ENCODE results near the gene FKRP. TPM values are rescaled to one million over a fixed set of nuclear protein-coding genes. Genes with fewer than 3 reads are reported as not detected.
A peak's percentile ranks its signal among the peaks of the same experiment; 100 is the strongest.

The FKRP gene
- total and polyA plus RNA-seq, 2 of the 13 experiments (the other 11 are each of a cell fraction or from before 2014, with no cell fraction given) = 7.3 to 9.8 TPM

DNA sequence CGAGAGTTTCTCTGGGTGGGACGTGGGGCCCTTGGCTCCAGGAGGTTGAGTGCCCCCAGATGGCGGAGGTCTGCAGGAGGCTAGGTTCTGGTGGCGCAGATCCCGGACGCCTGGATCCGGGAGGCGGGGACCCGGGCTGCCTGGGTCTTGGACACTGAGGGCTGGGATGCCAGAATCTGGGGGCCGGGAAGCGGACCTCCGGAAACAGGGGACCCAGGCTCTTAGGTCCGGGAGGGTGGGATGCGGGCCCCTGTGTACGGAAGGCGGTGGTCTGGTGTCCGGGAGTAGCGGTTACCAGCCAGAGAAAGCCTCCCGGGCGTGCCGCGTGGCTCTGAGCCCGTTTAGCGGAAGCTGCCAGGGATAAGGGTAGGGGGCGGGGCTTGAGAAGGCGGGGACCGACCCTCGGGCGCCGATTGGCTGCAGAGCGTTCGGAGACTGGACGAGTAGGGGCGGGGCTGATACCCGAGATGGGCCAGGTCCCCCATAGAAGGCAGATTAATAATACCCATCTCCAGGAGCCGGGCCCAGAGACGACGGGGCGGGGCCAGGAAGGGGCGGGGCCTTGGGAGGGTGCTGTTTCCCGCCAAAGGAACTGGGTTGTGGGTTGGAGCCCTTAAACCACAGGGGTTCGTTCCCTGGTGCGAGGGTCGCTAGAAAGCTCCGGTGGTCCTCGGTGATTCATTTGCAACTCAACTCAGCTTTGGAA lies 42.6 kb downstream of the FKRP start, which contains the start of gene SLC1A5 (continued):
- TF ChIP-seq FOXP1 (IDR thresholded peaks at IDR 0.05) = no peak
- TF ChIP-seq FOXP1 (CRISPR knock-in tag; IDR thresholded peaks at IDR 0.05) = no peak
- 0 out of 2 replicates have a peak, but pooled peaks have one; percentile 42 for TF ChIP-seq ZNF563 (CRISPR knock-in tag; IDR thresholded peaks at IDR 0.05)
- no peak for TF ChIP-seq MAFG (CRISPR knock-in tag; IDR thresholded peaks at IDR 0.05)
- TF ChIP-seq ARID2 (CRISPR knock-in tag; IDR thresholded peaks at IDR 0.05; ENCODE audit: borderline replicate concordance) = no peak; the same call in 1 of the 2 replicates
- TF ChIP-seq TRIM24 (CRISPR knock-in tag; IDR thresholded peaks at IDR 0.05) = no peak
- TF ChIP-seq ARHGAP35 (CRISPR knock-in tag; IDR thresholded peaks at IDR 0.05; ENCODE audit: borderline replicate concordance) = peak; percentile 80; the same call in 1 of the 2 replicates
- TF ChIP-seq ZNF205 (CRISPR knock-in tag; IDR thresholded peaks at IDR 0.05) = peak; percentile 54; the same call in 1 of the 2 replicates
- TF ChIP-seq ZNF317 (CRISPR knock-in tag; IDR thresholded peaks at IDR 0.05) = peak; percentile 48; the same call in 1 of the 2 replicates
- TF ChIP-seq PITX1 (CRISPR knock-in tag; IDR thresholded peaks at IDR 0.05) = peak; percentile 38; the same call in 1 of the 2 replicates
- 0 out of 2 replicates have a peak, but pooled peaks have one; percentile 18 for TF ChIP-seq RXRA (CRISPR knock-in tag; IDR thresholded peaks at IDR 0.05)
- TF ChIP-seq, protein P1, sequence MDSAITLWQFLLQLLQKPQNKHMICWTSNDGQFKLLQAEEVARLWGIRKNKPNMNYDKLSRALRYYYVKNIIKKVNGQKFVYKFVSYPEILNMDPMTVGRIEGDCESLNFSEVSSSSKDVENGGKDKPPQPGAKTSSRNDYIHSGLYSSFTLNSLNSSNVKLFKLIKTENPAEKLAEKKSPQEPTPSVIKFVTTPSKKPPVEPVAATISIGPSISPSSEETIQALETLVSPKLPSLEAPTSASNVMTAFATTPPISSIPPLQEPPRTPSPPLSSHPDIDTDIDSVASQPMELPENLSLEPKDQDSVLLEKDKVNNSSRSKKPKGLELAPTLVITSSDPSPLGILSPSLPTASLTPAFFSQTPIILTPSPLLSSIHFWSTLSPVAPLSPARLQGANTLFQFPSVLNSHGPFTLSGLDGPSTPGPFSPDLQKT (CRISPR knock-in tag; IDR thresholded peaks at IDR 0.05; ENCODE audit: borderline replicate concordance) = no peak
- no peak for TF ChIP-seq FOSL1 (CRISPR knock-in tag; IDR thresholded peaks at IDR 0.05; ENCODE audit: borderline replicate concordance)
- TF ChIP-seq, protein P2, sequence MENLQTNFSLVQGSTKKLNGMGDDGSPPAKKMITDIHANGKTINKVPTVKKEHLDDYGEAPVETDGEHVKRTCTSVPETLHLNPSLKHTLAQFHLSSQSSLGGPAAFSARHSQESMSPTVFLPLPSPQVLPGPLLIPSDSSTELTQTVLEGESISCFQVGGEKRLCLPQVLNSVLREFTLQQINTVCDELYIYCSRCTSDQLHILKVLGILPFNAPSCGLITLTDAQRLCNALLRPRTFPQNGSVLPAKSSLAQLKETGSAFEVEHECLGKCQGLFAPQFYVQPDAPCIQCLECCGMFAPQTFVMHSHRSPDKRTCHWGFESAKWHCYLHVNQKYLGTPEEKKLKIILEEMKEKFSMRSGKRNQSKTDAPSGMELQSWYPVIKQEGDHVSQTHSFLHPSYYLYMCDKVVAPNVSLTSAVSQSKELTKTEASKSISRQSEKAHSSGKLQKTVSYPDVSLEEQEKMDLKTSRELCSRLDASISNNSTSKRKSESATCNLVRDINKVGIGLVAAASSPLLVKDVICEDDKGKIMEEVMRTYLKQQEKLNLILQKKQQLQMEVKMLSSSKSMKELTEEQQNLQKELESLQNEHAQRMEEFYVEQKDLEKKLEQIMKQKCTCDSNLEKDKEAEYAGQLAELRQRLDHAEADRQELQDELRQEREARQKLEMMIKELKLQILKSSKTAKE (CRISPR knock-in tag; IDR thresholded peaks at IDR 0.05; ENCODE audit: borderline replicate concordance) = no peak
- TF ChIP-seq, protein P3, sequence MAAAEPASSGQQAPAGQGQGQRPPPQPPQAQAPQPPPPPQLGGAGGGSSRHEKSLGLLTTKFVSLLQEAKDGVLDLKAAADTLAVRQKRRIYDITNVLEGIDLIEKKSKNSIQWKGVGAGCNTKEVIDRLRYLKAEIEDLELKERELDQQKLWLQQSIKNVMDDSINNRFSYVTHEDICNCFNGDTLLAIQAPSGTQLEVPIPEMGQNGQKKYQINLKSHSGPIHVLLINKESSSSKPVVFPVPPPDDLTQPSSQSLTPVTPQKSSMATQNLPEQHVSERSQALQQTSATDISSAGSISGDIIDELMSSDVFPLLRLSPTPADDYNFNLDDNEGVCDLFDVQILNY (CRISPR knock-in tag; conservative IDR thresholded peaks at IDR 0.05) = no peak
- no peak for TF ChIP-seq ZNF484 (CRISPR knock-in tag; IDR thresholded peaks at IDR 0.05; ENCODE audit: borderline replicate concordance, low read depth)
- TF ChIP-seq ZNF616 (CRISPR knock-in tag; IDR thresholded peaks at IDR 0.05; ENCODE audit: low read depth) = 0 out of 2 replicates have a peak, but pooled peaks have one; percentile 60
- TF ChIP-seq EEA1 (CRISPR knock-in tag; IDR thresholded peaks at IDR 0.05; ENCODE audit: borderline replicate concordance) = no peak
- no peak for TF ChIP-seq STAG1 (CRISPR knock-in tag; IDR thresholded peaks at IDR 0.05)
- TF ChIP-seq, protein P4, sequence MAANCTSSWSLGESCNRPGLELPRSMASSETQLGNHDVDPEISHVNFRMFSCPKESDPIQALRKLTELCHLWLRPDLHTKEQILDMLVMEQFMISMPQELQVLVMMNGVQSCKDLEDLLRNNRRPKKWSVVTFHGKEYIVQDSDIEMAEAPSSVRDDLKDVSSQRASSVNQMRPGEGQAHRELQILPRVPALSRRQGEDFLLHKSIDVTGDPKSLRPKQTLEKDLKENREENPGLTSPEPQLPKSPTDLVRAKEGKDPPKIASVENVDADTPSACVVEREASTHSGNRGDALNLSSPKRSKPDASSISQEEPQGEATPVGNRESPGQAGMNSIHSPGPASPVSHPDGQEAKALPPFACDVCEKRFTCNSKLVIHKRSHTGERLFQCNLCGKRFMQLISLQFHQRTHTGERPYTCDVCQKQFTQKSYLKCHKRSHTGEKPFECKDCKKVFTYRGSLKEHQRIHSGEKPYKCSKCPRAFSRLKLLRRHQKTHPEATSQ (CRISPR knock-in tag; IDR thresholded peaks at IDR 0.05; ENCODE audit: borderline replicate concordance) = no peak
- TF ChIP-seq MAF1 (CRISPR knock-in tag; IDR thresholded peaks at IDR 0.05; ENCODE audit: borderline replicate concordance) = no peak
